Fibroblast of villous mesenchyme (primary cell): Measurements from ENCODE around the gene NR6A1. TPM values are rescaled to one million over a fixed set of nuclear protein-coding genes. Genes with fewer than 3 reads are reported as not detected.

Source experiments
- DNase-seq: peaks from one replicate; pipeline ENCODE4 v3.0.0-alpha.2; 2010; ENCODE audit warnings: low read depth
- H3K4me3 ChIP-seq: 2 replicates; pipeline ENCODE4 v1.5.1; 2011; ENCODE audit warnings: low read depth, mild to moderate bottlenecking, low read length
- CTCF ChIP-seq: IDR thresholded peaks from 2 replicates; pipeline ENCODE4 v1.5.1; 2012; ENCODE audit warnings: low read depth, mild to moderate bottlenecking, low read length; ENCODE audit not compliant: insufficient read depth
- total RNA-seq: library from RNA; depleted of rRNA; stranded (reverse); fragments of >200 nt; gene quantifications from 2 replicates; pipeline ENCODE4 v1.2.3, GENCODE V29; 2012

Gene NR6A1
- total RNA-seq, 1 donor = under 0.01 TPM

GRCh38 chr9:124505006-124505900, 265.9 kb downstream of the NR6A1 start:
- TF ChIP-seq CTCF = no peak
- DNase-seq = no peak
- H3K4me3 ChIP-seq = no peak overlapping the region

GRCh38 chr9:124504530-124505005, 266.5 kb downstream of the NR6A1 start:
- no peak for TF ChIP-seq CTCF
- no peak for DNase-seq
- H3K4me3 ChIP-seq = no peak overlapping the region

DNA sequence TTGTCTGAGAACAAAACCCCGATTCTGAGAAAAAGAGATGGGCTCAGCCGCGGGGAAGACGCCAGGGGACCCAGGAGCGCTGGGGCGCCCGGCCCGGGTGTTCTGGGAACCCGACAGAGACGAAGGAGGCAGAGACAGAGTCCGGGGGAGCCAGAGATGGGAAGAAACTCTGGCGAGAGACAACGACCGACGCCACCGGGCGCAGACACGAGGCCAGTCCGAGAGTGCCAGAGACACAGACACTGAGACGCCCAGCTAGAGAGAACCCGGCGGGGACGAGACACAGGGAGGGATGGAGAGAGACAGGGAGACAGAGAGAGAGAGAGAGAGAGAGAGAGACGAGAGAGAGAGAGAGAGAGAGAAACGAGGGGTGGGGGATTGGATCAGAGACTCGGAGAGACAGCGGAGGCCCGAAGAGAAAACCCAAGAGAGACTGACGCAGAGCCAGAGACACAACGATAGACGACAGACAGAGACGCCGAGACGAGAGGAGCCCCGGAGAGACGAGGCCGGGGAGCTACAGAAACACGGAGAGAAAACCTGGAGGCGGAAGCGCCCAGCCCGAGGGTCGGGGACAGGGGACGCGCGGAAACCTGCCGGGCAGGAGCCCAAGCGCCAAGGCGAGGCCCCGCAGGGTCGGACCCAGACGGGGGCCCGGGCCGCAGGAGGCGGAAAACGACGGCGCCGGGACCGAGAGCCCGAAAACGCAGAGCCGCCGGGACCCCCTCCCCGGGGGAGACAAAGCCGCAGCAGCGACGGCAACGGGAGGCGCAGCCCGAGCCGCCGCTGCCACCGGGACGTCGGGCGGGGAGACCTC, 267.2 kb downstream of the NR6A1 start:
- DNase-seq = no peak
- no peak for TF ChIP-seq CTCF
- no peak overlapping the region for H3K4me3 ChIP-seq

- DNase-seq = no peak
- H3K4me3 ChIP-seq = no peak overlapping the region
- no peak for TF ChIP-seq CTCF
Measured at GRCh38 chr9:124502711-124503702, 268.1 kb downstream of the NR6A1 start.

- no peak for DNase-seq
- no peak for TF ChIP-seq CTCF
- H3K4me3 ChIP-seq = no peak overlapping the region
Measured at GRCh38 chr9:124501771-124502320, 269.3 kb downstream of the NR6A1 start.
